Activated T-cell treated with anti-CD3 and anti-CD28 coated beads, Interleukin-2, amount 50 U/mL, for 1 hour (primary cell): ENCODE results near the gene TNRC6A.
"Not testable (repeated sequence)": the region's sequence is repeated elsewhere in the genome, so short reads cannot be mapped to it uniquely, and the experiment has no call there.

Experiments
- DNase-seq: peaks from one replicate; pipeline ENCODE4 v3.0.0-alpha.2; 2020

The TNRC6A gene

DNA sequence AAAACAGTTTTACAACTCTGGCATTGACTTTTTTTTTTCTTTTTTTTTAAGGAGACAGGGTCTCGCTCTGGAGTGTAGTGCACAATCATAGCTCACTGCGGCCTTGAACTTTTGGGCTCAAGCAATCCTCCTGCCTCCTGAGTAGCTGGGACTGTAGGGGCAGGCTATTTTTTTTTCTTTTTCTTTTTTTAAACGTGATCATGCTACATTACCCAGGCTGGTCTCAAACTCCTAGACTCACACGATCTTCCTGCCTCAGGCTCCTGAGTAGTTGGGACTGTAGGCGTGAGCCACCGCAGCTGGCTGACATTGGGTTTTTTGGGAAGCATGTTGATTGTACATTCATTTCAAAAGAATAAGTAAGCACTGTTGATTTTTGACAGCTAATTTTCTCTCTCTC lies 32.1 kb downstream of the TNRC6A start:
- DNase-seq: no peak

DNA sequence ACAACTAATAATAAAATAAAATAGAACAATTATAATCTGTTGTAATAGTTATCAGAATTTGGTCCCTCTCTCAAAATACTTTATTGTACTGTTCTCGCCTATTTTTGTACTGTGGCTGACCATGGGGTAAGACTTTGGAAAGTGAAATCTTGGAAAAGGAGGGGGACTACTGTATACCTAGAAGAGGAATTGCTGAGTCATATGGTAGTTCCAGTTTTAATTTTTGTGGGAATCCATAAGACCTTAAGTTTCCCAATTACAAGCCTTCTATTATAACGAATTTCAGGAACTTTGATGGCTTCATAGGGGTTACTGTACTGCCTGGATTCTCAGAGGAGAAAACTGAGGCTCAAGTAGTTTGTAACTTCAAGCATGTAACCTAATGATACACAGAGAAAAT lies 35.5 kb downstream of the TNRC6A start:
- DNase-seq: no peak

DNA sequence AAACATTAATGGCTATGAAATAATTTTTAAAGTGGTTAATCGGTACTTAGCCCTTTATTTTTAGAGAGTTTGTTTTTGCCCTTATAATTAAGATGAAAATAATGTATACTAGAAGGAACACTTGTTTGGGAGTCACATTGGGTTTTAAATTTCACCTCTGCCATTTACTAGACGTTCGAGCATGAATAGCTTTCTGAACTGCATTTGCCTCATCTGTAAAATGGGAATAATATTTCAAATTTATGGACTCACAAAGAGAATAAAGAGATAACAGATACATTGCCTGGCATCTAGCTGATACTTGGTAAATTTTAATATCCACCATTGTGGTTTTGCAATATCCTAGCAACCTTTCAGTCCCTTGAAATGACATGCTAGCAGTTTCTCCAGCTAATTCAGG lies 36.6 kb downstream of the TNRC6A start:
- no peak for DNase-seq

DNA sequence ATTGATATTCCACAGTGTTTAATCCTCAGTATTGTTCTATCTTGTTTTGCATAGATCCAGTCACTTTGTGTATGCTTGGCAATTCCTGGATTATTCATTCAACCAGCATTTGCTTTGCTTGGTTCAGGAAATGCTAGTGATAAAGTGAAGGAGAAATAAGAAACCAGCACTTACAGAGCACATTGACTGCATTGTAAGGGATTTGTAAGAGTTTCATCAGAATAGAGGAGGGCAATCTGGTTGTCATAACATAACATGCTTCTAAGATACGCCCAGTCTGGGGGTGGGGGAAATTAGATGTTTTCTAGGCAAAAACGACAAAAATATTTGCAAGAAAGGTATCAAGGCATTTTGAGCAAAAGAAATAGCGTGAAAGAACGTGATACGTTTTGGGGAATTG lies 40.4 kb downstream of the TNRC6A start:
- no peak for DNase-seq

DNA sequence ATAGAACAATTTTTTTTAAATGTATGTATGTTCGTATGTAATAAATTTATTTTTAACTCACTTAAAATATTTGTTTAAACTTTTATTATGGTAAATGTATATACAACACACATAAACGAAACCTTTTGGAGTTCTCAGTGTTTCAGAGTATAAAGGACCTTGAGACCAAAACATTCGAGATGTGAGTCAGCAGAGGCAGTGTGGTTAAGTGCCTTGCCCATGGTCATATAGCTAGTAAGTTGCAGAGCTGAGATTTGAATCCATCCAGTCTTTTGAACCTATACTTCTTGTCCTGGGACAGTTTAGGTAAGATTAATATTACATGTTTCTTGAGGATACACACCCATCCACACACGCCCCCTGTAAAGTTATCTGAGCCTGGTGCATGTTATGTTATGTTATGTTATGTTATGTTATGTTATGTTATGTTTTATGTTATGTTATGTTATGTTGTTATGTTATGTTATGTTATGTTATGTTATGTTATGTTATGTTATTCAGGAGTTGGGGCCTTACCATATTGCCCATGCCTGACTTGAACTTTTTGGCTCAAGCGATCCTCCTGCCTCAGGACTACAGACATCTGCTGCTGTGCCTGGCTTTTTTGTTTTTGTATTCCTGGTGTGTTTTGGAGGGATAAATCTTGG lies 41.8 kb downstream of the TNRC6A start:
- DNase-seq: no peak

DNA sequence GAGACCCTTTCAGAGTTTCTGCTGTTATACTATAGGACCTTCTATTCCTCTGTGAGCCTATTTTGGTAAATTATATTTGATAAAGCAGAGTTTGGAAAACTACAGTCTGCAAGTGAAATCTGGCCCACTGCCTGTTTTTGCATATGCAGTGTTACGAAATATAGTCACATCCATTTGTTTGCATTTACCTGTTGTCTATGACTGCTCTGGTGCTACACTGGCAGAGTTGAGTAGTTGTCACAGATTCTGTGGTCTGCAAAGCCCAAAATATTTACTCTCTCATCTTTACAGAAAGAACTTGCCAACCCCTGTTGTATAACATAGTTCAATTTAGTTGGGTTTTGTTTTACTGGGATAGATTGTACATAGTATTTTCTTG lies 42.3 kb downstream of the TNRC6A start:
- DNase-seq: no peak

DNA sequence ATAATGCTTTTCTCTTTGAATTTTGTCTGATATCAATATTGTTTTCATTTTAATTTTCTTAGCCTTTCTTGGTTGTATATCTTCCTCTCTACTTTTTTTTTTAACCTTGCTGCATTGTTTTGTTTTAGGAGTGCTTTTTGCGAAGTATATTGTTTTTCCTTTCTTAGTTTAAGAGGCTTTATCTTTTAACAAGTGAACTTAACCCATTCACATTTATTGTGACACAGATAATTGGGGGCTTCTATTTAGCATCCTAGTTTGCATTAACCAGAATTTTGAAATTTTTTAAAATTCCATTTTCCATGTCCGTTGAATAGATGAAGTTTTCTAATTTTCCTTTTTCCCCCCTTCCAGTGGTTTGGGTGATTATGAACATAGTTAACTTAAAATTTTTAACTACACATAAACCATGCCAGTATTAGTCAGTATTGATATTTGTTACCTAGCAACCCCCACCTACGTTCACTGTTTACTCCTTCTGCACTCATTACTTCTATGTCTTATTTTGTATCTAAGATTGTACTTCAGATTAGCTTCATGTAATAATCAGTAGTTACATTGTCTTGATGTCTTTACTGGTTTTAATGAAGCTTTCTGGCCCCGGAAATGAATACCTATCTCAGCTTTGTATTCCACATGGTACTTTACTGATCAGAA lies 44.4 kb downstream of the TNRC6A start:
- no peak for DNase-seq

DNA sequence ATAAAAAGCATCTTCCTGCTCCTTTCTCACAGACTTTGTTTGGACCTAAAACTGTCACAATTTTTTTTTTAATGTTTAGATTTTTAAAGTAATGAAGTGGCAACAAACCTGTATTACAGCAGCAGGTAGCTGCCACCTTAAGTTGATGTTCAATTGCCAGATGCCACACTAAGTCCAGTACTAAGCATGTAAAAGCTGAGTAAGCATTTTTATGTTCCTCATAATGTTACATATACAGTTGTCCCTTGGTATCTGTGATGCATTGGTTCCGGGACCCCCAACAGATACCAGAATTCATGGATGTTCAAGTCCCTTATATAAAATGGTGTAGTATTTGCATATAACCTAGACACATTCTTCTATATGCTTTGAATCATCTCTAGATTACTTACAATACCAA lies 45.1 kb downstream of the TNRC6A start:
- no peak for DNase-seq

DNA sequence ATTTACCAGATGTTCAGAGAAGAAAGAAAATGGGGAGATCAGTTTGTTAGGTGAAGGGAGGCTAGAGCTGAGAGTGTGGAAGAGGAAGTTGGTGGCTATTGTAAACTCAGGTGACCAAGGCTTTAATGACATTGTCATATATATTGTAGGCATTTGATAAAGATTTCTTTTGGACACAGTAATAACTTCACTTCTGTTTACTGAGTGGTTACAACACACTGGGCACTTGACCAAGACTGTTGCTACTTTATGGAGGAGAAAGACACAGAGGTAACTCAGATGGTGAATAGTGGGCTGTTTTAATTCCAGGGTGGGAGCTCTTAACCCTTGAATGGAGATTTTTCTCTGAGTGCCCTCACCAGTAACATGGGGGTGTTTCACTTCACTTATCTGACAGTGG lies 46.0 kb downstream of the TNRC6A start:
- no peak for DNase-seq

DNA sequence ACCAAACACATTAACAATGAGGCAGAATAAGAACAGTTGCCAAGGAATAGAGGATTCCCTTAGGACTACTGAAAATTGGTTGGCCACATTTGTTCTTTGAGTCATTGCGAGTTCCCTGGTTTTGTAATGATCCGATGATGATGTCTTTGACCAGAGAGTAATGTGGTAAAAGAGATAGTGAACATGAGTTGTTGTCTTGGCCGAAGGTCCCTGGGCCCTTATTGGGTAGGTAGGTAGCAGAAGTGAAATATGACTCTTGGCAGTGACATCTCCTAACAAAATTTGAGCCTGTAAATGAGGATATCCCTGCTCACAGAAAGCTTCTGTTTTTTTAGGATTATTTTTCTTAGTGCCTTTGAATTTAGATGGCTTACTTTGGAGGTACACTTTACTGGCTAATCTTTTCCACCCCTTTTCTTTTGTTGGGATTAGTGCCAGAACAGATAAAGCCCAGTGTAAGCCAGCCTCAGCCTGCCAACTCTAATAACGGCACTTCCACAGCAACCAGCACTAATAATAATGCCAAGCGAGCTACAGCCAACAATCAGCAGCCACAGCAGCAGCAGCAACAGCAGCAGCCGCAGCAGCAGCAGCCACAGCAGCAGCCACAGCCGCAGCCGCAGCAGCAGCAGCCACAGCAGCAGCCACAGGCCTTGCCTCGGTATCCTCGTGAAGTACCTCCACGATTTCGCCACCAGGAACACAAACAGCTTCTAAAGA lies 47.2 kb downstream of the TNRC6A start:
- no peak for DNase-seq

DNA sequence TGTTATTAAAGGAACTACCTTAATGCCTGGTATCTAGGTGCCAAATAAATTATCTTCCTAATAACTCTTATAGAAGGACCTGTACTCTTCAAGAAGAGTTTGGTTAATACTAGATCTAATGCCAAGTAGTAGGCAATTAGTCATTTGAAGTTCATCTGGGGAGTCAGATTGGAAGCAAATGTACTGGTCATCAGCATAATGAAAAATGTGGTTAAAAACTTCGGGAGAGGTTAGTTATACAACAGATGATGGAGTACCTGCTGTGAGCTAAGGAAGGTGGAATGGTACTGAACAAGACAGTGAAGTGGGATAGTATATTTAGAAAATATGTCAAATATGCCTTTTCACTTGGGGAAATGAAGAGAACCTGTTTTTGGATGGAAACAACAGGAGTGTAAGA lies 49.2 kb downstream of the TNRC6A start:
- no peak for DNase-seq

DNA sequence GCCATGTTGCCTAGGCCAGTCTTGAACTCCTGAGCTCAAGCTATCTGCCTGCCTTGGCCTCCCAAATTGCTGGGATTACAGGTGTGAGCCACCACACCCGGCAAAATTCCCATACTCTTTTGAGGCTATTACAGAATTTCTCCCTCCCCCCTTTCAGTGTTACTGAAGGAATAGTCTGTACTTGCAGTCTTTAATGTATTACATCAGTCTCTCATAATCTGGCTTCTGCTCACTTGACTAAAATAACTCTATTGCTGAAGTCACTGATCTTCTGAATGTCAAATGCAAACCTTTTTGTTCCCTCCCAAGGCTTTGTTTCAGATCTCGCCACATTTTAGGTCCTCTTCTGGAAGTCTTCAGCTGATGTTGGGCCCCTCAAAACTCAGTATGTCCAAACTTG lies 51.8 kb downstream of the TNRC6A start:
- no peak for DNase-seq

DNA sequence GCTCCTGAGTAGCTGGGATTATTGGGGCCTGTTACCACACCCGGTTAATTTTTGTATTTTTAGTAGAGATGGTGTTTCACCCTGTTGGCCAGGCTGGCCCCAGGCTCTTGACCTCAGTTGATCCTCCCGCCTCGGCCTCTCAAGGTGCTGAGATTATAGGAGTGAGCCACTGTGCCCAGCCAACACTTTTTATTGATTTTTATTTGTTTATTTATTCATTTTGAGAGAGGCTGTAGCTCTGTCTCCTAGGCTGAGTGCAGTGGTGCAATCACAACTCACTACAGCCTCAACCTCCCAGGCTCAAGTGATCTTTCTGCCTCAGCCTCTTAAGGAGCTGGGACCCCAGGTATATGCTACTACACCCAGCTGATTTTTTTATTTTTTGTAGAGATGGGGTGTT lies 54.7 kb downstream of the TNRC6A start:
- no peak for DNase-seq

DNA sequence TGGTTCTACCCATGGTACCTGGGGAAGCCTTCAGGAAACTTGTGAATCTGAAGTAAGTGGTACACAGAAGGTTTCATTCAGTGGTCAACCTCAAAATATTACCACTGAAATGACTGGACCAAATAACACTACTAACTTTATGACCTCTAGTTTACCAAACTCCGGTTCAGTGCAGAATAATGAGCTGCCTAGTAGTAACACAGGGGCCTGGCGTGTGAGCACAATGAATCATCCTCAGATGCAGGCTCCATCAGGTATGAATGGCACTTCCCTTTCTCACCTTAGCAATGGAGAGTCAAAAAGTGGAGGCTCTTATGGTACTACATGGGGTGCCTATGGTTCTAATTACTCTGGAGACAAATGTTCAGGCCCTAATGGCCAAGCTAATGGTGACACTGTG lies 60.4 kb downstream of the TNRC6A start:
- no peak for DNase-seq

DNA sequence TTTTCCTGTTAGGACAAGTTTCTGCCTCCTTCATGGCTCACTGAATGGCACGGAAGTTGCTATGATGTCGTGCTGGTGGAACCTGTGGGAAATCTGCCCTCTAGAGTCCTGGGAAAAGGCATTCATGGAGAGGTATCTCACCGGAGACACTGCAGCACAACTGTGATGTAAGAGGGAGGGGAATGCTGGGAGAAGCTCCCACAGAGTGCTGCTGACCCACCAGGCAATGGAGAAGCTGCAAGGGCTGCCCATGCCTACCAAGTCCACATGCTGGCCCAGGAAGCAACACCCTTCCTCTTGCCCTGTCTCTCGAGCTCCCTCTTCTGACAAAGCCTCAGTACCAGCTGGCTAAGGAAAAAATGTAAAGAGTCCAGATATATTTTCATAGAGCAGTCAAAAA lies 71.1 kb downstream of the TNRC6A start:
- no peak for DNase-seq

DNA sequence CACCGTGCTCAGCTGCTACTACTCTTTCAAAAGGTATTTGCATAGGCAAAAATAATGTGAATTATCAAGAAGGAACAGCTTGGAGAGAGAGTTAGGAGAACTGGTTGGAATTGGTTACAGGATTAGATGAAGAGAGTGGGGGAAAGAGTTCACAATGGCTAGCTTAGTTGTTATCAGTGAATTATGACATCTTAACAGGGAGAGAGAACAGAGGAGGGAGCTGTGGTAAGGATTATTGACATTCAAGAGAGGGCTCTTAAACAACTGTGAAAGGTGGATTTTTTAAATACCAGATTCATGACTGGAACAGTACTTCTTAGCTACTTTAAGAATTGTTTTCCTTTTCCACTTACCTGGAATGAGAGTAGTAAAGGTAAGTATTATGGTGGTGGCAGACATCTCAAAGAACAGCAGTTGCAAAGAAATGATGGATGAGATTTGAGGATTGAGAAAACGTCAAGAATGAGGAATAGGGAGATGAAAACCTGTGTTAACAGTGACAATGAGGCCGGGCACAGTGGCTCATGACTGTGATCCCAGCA lies 72.4 kb downstream of the TNRC6A start:
- no peak for DNase-seq

DNA sequence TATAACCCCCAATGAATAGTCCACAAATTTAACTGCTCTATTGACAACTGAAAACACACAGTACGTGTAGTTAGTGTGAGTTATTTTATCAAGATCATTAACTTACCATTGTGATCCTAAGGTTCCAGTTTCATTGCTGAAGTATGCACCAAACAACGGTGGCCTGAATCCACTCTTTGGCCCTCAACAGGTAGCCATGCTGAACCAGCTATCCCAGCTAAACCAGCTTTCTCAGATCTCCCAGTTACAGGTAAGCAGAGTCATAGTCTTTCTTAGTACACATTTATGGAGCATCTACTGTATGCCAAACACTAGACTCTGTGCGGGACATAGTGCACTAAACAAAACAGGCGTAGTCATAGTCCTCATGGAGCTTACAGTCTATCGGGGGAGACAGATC lies 76.0 kb downstream of the TNRC6A start:
- no peak for DNase-seq

DNA sequence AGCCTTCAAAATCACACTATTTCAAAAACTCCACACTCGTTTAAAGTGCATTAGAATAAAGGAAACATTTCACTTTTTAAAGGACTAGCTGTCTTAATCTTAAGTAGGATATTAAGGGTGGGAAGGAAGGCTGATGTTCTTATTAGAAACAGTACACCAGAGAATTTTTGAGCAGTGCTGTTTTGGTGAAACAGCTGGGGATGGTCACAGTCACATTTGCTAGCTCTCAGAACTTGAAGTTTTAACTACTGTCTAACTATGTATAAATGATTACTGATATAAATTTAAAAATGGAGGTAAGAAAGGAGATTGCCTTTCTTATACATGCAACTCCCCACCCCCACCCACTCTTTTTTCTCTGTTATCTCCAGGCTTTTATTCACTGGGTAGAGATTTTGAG lies 77.8 kb downstream of the TNRC6A start:
- no peak for DNase-seq

DNA sequence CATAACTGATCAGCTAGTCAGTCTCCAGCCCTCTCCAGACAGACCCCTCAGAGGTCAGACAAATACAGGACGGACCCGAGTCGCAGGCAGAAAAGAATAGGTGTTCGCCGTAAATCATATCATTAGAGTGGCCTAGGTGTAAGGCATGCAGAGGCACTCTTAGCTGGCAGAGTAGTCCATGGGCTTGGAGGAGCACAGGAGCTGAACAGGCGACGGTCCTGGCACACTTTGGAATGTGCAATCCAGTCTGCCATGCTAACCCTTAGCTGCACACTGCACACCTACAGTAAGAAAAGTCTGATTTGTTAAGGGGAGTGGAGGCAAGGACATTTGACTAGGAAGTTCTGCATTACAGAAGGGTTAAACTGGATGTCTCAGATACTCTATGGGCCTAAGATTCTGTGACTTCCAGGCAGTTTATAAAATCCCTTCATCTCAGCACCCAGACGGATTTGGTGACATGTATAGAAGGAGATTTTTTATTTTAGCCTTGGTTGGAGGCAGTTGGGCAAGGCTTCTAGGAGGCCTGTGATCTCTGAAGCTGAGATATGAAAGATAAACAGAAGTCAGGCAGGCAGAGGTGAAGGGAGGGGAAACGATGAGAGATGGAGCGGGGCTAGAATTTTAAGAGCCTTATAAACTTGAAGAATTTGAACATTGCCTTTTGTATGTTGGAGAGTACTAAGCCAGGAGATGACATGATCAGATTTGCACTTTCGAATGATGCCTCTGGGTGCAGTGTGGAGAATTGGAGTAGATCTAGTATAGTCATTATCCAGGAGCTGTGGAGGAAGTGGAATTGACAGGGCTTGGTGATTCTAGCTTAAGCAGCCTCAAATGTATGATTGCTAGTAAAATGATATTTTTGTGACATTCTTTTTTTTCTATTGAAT lies 81.7 kb downstream of the TNRC6A start:
- no peak for DNase-seq

DNA sequence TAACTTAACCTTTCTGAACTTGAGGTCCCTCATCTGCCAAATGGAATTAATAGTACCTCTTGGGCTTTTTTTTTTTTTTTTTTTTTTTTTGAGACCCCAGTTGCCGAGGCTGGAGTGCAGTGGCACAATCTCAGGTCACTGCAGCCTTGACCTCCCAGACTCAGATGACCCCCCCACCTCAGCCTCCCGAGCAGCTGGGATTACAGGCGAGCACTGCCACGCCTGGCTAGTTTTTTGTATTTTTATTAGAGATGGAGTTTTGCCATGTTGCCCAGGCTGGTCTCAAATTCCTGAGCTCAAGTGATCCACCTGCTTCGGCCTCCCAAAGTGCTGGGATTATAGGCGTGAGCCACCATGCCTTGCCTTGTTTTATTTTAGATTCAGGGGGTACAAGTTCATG lies 83.4 kb downstream of the TNRC6A start:
- DNase-seq: not testable (repeated sequence)

DNA sequence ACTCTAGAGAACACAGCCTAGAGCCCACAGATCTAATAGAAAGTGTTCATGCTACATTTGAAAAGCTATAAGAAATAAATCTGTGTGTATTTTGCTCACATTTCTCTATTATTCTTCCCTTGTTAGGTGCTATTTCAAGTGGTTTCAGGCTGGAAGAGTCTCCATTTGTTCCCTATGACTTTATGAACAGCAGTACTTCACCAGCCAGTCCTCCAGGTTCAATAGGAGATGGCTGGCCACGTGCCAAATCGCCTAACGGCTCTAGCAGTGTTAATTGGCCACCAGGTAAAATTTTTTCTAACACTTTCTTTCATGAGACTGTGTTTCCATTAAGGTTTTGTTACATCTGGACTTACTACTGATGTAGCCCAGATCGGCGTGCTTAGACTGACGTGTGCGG lies 85.6 kb downstream of the TNRC6A start:
- DNase-seq: no peak

DNA sequence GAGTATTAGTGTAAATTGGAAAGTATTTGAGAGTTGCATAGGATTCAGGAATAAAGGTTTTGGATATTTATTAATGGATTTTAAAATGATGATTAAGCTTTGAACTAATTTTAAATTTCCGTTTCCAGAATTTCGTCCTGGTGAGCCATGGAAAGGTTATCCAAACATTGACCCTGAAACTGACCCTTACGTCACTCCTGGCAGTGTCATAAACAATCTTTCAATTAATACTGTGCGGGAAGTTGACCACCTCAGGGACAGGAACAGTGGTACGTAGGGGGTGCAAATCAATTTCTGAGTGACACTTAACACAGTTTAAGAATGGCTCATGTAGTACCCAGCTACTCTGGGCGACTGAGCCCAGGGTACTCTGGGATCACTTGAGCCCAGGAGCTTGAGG lies 87.2 kb downstream of the TNRC6A start:
- DNase-seq: no peak

DNA sequence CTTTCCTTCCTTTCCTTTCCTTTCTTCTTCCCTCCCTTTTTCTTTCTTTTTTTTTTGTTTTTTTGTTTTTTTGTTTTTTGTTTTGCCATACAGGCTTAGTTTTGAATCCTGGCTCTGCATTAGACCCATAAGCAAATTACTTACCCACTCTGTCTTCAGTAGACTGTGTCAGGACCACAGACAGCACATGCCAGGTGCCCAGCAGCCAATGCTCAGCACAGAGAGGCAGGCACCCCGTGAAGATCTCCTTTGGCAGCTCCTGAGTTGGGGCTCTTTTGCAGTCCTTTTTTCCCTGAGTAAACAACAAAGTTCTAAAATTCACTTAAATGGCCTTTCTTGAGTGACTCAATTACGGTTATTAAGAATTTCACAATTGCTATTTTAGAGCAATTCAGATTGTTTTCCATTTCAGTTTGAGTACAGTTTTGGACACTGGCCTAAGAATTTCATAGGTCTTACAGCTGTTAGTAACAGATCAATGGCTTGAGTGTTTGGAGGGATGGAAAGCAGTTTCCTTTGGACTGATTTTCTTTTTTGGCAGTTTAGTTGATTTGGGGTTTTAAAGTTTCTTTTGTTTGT lies 90.1 kb downstream of the TNRC6A start:
- no peak for DNase-seq
